ENCODE results near the gene SH3TC1. TPM values are rescaled to one million over a fixed set of nuclear protein-coding genes. Genes with fewer than 3 reads are reported as not detected.

The SH3TC1 gene
- polyA plus RNA-seq, 3 donors = 11.1 to 16.3 (median 14.2) TPM

GRCh38 chr4:8244001-8244757 lies 45.1 kb downstream of the SH3TC1 start:
- no peak overlapping the region for H3K27ac ChIP-seq (ENCODE audit: low read depth, low read length)
- 91 to 92% (median 91%) methylated on average over 18 of the region's 18 CpGs for WGBS, 3 donors

GRCh38 chr4:8244931-8245460 lies 45.9 kb downstream of the SH3TC1 start:
- 94 to 96% (median 96%) methylated on average over 19 of the region's 19 CpGs for WGBS, 3 donors
- no peak overlapping the region for H3K27ac ChIP-seq (ENCODE audit: low read depth, low read length)

- WGBS, 3 donors = 87 to 88% (median 88%) methylated on average over 31 of the region's 31 CpGs
- H3K27ac ChIP-seq (ENCODE audit: low read depth, low read length) = no peak overlapping the region
Measured at GRCh38 chr4:8245884-8246833, 47.1 kb downstream of the SH3TC1 start.

GRCh38 chr4:8247047-8247930 lies 48.2 kb downstream of the SH3TC1 start:
- 56 to 72% (median 58%) methylated on average over 31 of the region's 31 CpGs for WGBS, 3 donors
- peak overlapping the region; percentile 58 for H3K27ac ChIP-seq (ENCODE audit: low read depth, low read length)

- peak overlapping the region; percentile 58 for H3K27ac ChIP-seq (ENCODE audit: low read depth, low read length)
- 68 to 79% (median 75%) methylated on average over 7 of the region's 7 CpGs for WGBS, 3 donors
Measured at GRCh38 chr4:8248091-8248490, 49.0 kb downstream of the SH3TC1 start.

- WGBS, 3 donors = 47 to 66% (median 58%) methylated on average over 3 of the region's 3 CpGs
Measured at GRCh38 chr4:8250227-8250626, 51.1 kb downstream of the SH3TC1 start.

GRCh38 chr4:8250637-8251036 lies 51.5 kb downstream of the SH3TC1 start:
- 82 to 95% (median 83%) methylated on average over 7 of the region's 7 CpGs for WGBS, 3 donors
- H3K27ac ChIP-seq (ENCODE audit: low read depth, low read length) = no peak overlapping the region

More at GRCh38 chr4:8250227-8250626, 51.1 kb downstream of the SH3TC1 start:
- no peak overlapping the region for H3K27ac ChIP-seq (ENCODE audit: low read depth, low read length)

GRCh38 chr4:8251110-8251883 lies 52.2 kb downstream of the SH3TC1 start:
- WGBS, 3 donors = 78 to 87% (median 84%) methylated on average over 24 of the region's 24 CpGs
- no peak overlapping the region for H3K27ac ChIP-seq (ENCODE audit: low read depth, low read length)

GRCh38 chr4:8252301-8253173 lies 53.4 kb downstream of the SH3TC1 start:
- WGBS, 3 donors = 76 to 80% (median 79%) methylated on average over 21 to 23 of the region's 23 CpGs
- H3K27ac ChIP-seq (ENCODE audit: low read depth, low read length) = no peak overlapping the region

GRCh38 chr4:8254076-8254475 lies 55.0 kb downstream of the SH3TC1 start:
- WGBS, 3 donors = 84 to 89% (median 86%) methylated on average over 6 of the region's 6 CpGs
- H3K27ac ChIP-seq (ENCODE audit: low read depth, low read length) = no peak overlapping the region

- H3K27ac ChIP-seq (ENCODE audit: low read depth, low read length) = no peak overlapping the region
- WGBS, 3 donors = 64 to 66% (median 66%) methylated on average over 14 of the region's 14 CpGs
Measured at GRCh38 chr4:8255698-8256441, 56.8 kb downstream of the SH3TC1 start.

GRCh38 chr4:8257854-8258253 lies 58.8 kb downstream of the SH3TC1 start:
- 60 to 64% (median 63%) methylated on average over 4 of the region's 4 CpGs for WGBS, 3 donors
- no peak overlapping the region for H3K27ac ChIP-seq (ENCODE audit: low read depth, low read length)

GRCh38 chr4:8258552-8259212 lies 59.6 kb downstream of the SH3TC1 start:
- WGBS, 3 donors = 56 to 58% (median 58%) methylated on average over 13 of the region's 13 CpGs
- no peak overlapping the region for H3K27ac ChIP-seq (ENCODE audit: low read depth, low read length)

- no peak overlapping the region for H3K27ac ChIP-seq (ENCODE audit: low read depth, low read length)
- WGBS, 3 donors = 79 to 85% (median 84%) methylated on average over 11 of the region's 11 CpGs
Measured at GRCh38 chr4:8259743-8260430, 60.8 kb downstream of the SH3TC1 start.

GRCh38 chr4:8260656-8261111 lies 61.6 kb downstream of the SH3TC1 start:
- H3K27ac ChIP-seq (ENCODE audit: low read depth, low read length) = no peak overlapping the region
- 22 to 43% (median 31%) methylated on average over 13 of the region's 13 CpGs for WGBS, 3 donors
